Panc1 (cell line): ENCODE measurements around the gene MATCAP1. TPM values are rescaled to one million over a fixed set of nuclear protein-coding genes. Genes with fewer than 3 reads are reported as not detected.

Experiments used
- ATAC-seq: fragments of 200-7000 bp; cut with Tn5 transposase; 2 replicates; pipeline ENCODE4 v1.9.1; 2020; ENCODE audit warnings: mild to moderate bottlenecking, moderate library complexity
- BruUV-seq: library from RNA; stranded (reverse); fragments of 400-500 nt; replicated peaks from 2 replicates; lab custom pipeline; 2021; lab: Mats Ljungman, UMichigan
- CTCF ChIA-PET: fragments of 300-600 bp; sonication (Branson Sonifier 250); formaldehyde crosslinking; loops from one replicate; lab custom pipeline; 2022; ENCODE audit warnings: antibody characterized with exemption; lab: Charles Lee
- POLR2A ChIA-PET: fragments of 300-600 bp; sonication (Branson Sonifier 250); formaldehyde crosslinking; loops from one replicate; lab custom pipeline; 2022; ENCODE audit warnings: antibody characterized with exemption; lab: Charles Lee
- DNase-seq: peaks from one replicate; pipeline ENCODE4 v3.0.0-alpha.2; 2010; ENCODE audit warnings: low read depth, low spot score
- H3K27ac ChIP-seq: 2 replicates; pipeline ENCODE4 v1.5.1; 2011; ENCODE audit warnings: mild to moderate bottlenecking, low read length, inconsistent platforms
- H3K27me3 ChIP-seq: fragments of 200-500 bp; sonication (Bioruptor generic); 2 replicates; pipeline ENCODE4 v1.6.0; 2014; ENCODE audit warnings: low read length, inconsistent platforms; ENCODE audit not compliant: control insufficient read depth, insufficient read depth
- H3K36me3 ChIP-seq: fragments of 200-500 bp; sonication (Bioruptor generic); 2 replicates; pipeline ENCODE4 v1.5.1; 2014; ENCODE audit warnings: inconsistent platforms, mild to moderate bottlenecking, low read length, moderate library complexity; ENCODE audit not compliant: control insufficient read depth, insufficient read depth
- H3K4me1 ChIP-seq: 2 replicates; pipeline ENCODE4 v1.5.1; 2011; ENCODE audit warnings: inconsistent platforms, mild to moderate bottlenecking, low read length, moderate library complexity; ENCODE audit not compliant: control insufficient read depth, insufficient read depth
- H3K4me3 ChIP-seq, 2 experiments: 2 replicates each; pipeline ENCODE4 v1.5.1; 2011 to 2012; ENCODE audit warnings: low read depth in 2 of 2, low read length in 2 of 2, mild to moderate bottlenecking in 2 of 2, inconsistent platforms in 1 of 2, moderate library complexity in 1 of 2
- H3K9me3 ChIP-seq: fragments of 200-500 bp; sonication (Bioruptor generic); 2 replicates; pipeline ENCODE4 v1.5.1; 2014; ENCODE audit warnings: low read depth, mild to moderate bottlenecking, inconsistent platforms, low read length, moderate library complexity; ENCODE audit not compliant: control insufficient read depth, insufficient read depth
- CTCF ChIP-seq: fragments of 450-650 bp; IDR thresholded peaks from 2 replicates; pipeline ENCODE4 v1.5.1; 2017; ENCODE audit warnings: mild to moderate bottlenecking
- POLR2AphosphoS5 ChIP-seq: IDR thresholded peaks from 2 replicates; pipeline ENCODE4 v1.6.1; 2012; ENCODE audit warnings: mild to moderate bottlenecking, low read depth, low read length, moderate library complexity
- TCF7L2 ChIP-seq: IDR thresholded peaks from 2 replicates; pipeline ENCODE4 v1.6.1; 2011; ENCODE audit warnings: mild to moderate bottlenecking, low read depth, low read length, inconsistent platforms
- in situ Hi-C: cut with HindIII; loops from 2 replicates; pipeline ENCODE4 v1.10.0; 2016; ENCODE audit warnings: low sequenced_read_pairs, low pct_unique_long_range_greater_than_20kb
- intact Hi-C: fragments of 100-400 bp; cut with micrococcal nuclease; formaldehyde crosslinking; loops from one replicate; pipeline ENCODE4 v1.10.0; 2022; ENCODE audit not compliant: unreplicated experiment
- total RNA-seq: library from RNA; stranded (reverse); gene quantifications from one replicate; pipeline ENCODE4 v1.2.1, GENCODE V29; 2021; ENCODE audit not compliant: unreplicated experiment
- TF ChIP-seq, protein P1 (sequence below), 2 experiments: IDR thresholded peaks; 2 replicates each; pipeline ENCODE4 v1.6.1; 2011 to 2012; ENCODE audit warnings: low read depth in 2 of 2, control low read depth in 1 of 2, low read length in 1 of 2, mild to moderate bottlenecking in 1 of 2, moderate library complexity in 1 of 2; ENCODE audit not compliant: insufficient read depth in 1 of 2

The MATCAP1 gene
- total RNA-seq, 1 experiment from 2014 or later, result 13.9 TPM

GRCh38 chr16:67180166-67180565, 3.6 kb downstream of the MATCAP1 start:
- ATAC-seq (no peak), DNase-seq (no peak)
- TF ChIP-seq POLR2AphosphoS5 (no peak), TCF7L2 (no peak)
- TF ChIP-seq, protein P1, sequence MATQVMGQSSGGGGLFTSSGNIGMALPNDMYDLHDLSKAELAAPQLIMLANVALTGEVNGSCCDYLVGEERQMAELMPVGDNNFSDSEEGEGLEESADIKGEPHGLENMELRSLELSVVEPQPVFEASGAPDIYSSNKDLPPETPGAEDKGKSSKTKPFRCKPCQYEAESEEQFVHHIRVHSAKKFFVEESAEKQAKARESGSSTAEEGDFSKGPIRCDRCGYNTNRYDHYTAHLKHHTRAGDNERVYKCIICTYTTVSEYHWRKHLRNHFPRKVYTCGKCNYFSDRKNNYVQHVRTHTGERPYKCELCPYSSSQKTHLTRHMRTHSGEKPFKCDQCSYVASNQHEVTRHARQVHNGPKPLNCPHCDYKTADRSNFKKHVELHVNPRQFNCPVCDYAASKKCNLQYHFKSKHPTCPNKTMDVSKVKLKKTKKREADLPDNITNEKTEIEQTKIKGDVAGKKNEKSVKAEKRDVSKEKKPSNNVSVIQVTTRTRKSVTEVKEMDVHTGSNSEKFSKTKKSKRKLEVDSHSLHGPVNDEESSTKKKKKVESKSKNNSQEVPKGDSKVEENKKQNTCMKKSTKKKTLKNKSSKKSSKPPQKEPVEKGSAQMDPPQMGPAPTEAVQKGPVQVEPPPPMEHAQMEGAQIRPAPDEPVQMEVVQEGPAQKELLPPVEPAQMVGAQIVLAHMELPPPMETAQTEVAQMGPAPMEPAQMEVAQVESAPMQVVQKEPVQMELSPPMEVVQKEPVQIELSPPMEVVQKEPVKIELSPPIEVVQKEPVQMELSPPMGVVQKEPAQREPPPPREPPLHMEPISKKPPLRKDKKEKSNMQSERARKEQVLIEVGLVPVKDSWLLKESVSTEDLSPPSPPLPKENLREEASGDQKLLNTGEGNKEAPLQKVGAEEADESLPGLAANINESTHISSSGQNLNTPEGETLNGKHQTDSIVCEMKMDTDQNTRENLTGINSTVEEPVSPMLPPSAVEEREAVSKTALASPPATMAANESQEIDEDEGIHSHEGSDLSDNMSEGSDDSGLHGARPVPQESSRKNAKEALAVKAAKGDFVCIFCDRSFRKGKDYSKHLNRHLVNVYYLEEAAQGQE (IDR thresholded peaks at IDR 0.05; ENCODE audit: insufficient read depth in 1 of 2, low read depth in 2 of 2, low read length in 1 of 2), result no peak
- Histone ChIP-seq H3K4me3 (no peak overlapping the region), H3K27me3 (no peaks in the 10 kb centered on the region), H3K4me1 (peaks cover 8% of the 10 kb centered on the region; the same call in 1 of the 2 replicates), H3K36me3 (peaks cover 4% of the 10 kb centered on the region; the same call in 1 of the 2 replicates), H3K9me3 (no peaks in the 10 kb centered on the region), H3K27ac (no peak overlapping the region)
- ChIA-PET CTCF (no interaction called here), POLR2A (no interaction called here)
- BruUV-seq, result no TSS peak
- in situ Hi-C loops, result no loop called here
- intact Hi-C loops, result loop anchor here (10.0 kb wide), 1 partner anchor 225 kb away; no protein-coding TSS in a partner anchor

- intact Hi-C loops (loop anchor here (10.0 kb wide), 1 partner anchor 225 kb away; no protein-coding TSS in a partner anchor), in situ Hi-C loops (no loop called here)
- TF ChIP-seq, protein P1 (IDR thresholded peaks at IDR 0.05; ENCODE audit: insufficient read depth in 1 of 2, low read depth in 2 of 2, low read length in 1 of 2), result no peak
- peak; percentile 65 for TF ChIP-seq CTCF
- ATAC-seq, result no peak
- no peaks in the 10 kb centered on the region for H3K27me3 ChIP-seq
- H3K9me3 ChIP-seq, result no peaks in the 10 kb centered on the region
- DNase-seq, result no peak
- ChIA-PET POLR2A (no interaction called here), CTCF (no interaction called here)
- no peak overlapping the region for H3K27ac ChIP-seq
- peaks cover 4% of the 10 kb centered on the region; the same call in 1 of the 2 replicates for H3K36me3 ChIP-seq
- peaks cover 8% of the 10 kb centered on the region; the same call in 1 of the 2 replicates for H3K4me1 ChIP-seq
- no TSS peak for BruUV-seq
- H3K4me3 ChIP-seq, result no peak overlapping the region
Observed at GRCh38 chr16:67179421-67180080, 4.2 kb downstream of the MATCAP1 start.
